Measurements from ENCODE around the gene NTRK3.

Gene NTRK3

DNA sequence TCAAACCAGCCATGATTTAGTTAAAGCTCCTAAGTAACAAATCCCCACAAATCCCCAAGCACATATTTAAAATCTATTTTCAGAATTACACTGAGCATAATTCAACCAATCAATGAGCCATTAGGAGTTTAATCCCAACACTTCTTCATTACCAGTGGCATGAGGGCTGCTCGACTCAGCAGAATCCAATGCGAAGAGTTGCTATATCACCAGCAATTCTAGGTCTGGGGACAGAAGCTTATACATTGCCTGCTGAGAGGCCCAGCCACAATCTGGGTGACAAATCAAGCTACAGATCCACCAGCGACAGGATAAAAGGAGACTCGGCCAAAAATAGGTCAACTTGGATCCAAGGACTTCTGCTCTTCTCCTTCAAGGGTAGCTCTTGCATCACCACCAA is 238.8 kb downstream of the NTRK3 start:
- no peak for DNase-seq (ENCODE audit: low read depth)
- in situ Hi-C loops (cut with HindIII; ENCODE audit: low sequenced_read_pairs) = no loop called here
- TF ChIP-seq, protein P1, sequence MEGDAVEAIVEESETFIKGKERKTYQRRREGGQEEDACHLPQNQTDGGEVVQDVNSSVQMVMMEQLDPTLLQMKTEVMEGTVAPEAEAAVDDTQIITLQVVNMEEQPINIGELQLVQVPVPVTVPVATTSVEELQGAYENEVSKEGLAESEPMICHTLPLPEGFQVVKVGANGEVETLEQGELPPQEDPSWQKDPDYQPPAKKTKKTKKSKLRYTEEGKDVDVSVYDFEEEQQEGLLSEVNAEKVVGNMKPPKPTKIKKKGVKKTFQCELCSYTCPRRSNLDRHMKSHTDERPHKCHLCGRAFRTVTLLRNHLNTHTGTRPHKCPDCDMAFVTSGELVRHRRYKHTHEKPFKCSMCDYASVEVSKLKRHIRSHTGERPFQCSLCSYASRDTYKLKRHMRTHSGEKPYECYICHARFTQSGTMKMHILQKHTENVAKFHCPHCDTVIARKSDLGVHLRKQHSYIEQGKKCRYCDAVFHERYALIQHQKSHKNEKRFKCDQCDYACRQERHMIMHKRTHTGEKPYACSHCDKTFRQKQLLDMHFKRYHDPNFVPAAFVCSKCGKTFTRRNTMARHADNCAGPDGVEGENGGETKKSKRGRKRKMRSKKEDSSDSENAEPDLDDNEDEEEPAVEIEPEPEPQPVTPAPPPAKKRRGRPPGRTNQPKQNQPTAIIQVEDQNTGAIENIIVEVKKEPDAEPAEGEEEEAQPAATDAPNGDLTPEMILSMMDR (IDR thresholded peaks at IDR 0.05; ENCODE audit: low read depth, low read length, missing control alignments) = no peak
- H3K4me3 ChIP-seq (ENCODE audit: low read depth, low read length) = no peak overlapping the region

DNA sequence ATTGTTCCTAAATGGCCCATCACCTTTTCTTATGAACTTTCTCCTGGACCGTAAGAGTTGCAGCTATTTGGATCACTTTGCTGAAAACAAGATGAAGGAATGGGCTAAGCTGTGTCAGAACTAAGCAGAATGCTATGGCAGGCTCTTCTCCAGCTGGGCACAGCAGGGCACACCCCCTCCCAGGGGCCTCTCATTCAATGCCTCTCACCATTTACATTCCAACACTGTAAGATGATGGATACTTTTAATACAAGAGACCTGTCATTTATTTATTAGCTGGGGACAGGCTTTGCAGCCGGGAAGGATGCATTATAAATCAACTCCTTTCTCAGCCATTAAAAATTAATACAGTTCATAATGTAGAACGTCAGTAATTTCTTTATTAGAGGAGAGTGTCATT is 240.1 kb downstream of the NTRK3 start:
- in situ Hi-C loops (cut with HindIII; ENCODE audit: low sequenced_read_pairs) = no loop called here
- no peak overlapping the region for H3K4me3 ChIP-seq (ENCODE audit: low read depth, low read length)
- TF ChIP-seq, protein P1 (IDR thresholded peaks at IDR 0.05; ENCODE audit: low read depth, low read length, missing control alignments) = no peak
- DNase-seq (ENCODE audit: low read depth) = no peak

DNA sequence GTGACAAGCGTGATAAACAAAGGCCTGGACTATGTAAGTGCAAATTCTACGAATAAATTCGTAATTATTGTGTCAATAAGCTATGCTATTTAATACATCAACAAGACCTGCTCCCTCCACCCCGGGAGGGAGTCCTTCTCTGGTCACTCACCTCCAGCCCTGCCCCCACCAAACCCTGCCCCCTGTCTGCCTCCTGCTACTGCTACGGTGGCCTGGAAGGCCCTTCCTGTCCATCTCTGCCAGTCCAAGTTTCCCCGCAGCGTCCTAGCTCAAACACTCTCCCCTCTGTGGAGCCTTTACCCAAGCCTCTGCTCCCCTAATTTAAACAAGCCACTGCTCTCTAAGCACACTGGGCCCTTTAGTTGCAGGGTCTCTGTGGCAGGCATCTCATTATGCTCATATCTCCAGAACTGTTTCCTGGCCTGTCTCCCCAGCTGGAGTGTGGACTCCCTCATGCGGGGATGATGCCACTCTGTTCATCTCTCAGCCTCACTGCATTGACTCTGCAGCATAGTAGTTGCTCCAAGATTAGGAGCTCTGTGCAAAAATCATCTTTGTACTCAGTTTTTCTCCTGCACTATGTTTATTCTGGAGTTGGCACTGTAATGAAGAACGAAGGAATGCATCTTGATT is 241.2 kb downstream of the NTRK3 start:
- DNase-seq (ENCODE audit: low read depth) = no peak
- in situ Hi-C loops (cut with HindIII; ENCODE audit: low sequenced_read_pairs) = no loop called here
- no peak overlapping the region for H3K4me3 ChIP-seq (ENCODE audit: low read depth, low read length)
- TF ChIP-seq, protein P1 (IDR thresholded peaks at IDR 0.05; ENCODE audit: low read depth, low read length, missing control alignments) = no peak

DNA sequence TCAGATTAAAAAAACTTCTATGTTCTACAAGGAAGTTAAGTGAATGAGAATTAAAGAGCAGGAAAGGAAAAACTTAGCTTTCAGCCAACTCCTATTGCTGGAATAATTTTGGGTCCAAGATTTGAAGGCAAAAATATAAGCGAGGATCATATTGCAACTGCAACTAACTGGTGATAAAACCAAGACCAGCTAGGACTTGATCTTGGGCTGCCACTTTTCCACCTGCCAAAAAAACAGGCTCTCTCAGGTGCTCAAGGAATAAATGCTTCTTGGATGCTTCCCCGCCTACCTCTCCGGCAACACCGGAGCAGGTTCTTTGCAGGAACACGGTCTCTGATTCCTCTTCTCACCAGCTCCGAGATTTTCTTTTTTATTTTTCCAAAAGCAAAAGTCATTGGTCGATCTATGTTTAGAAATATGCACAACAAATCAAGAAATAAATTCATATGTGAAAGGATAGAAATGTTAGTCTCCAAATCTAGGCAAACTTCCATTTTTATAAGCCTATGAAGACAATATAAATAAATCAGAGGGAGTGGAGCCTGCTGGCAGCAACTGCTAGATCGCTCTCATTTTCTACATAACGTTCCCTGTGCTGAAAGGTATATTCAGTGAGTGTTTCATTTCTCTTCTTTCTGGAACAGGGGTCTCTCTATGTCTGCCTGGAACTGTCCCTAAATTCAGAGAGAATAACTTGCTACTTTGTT is 241.9 kb downstream of the NTRK3 start:
- no peak overlapping the region for H3K4me3 ChIP-seq (ENCODE audit: low read depth, low read length)
- TF ChIP-seq, protein P1 (IDR thresholded peaks at IDR 0.05; ENCODE audit: low read depth, low read length, missing control alignments) = no peak
- in situ Hi-C loops (cut with HindIII; ENCODE audit: low sequenced_read_pairs) = no loop called here
- DNase-seq (ENCODE audit: low read depth) = no peak

DNA sequence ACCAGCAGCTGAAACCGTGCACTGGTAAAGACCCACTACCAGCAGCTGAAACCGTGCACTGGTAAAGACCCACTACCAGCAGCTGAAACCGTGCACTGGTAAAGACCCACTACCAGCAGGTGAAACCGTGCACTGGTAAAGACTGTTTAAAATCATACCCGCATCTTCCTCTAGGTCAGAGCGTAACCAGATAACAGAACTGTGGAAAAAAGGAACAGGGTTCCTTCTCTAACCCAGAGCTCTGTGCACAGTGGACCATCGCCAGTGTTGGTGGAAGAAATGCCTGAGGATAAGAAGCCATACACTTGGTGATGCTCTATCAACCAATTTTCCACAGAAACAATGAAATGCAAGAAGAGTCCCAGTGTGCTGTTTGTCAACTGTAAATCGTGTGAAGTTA is 243.4 kb downstream of the NTRK3 start:
- H3K4me3 ChIP-seq (ENCODE audit: low read depth, low read length) = no peak overlapping the region
- TF ChIP-seq, protein P1 (IDR thresholded peaks at IDR 0.05; ENCODE audit: low read depth, low read length, missing control alignments) = no peak
- in situ Hi-C loops (cut with HindIII; ENCODE audit: low sequenced_read_pairs) = no loop called here
- DNase-seq (ENCODE audit: low read depth) = no peak

DNA sequence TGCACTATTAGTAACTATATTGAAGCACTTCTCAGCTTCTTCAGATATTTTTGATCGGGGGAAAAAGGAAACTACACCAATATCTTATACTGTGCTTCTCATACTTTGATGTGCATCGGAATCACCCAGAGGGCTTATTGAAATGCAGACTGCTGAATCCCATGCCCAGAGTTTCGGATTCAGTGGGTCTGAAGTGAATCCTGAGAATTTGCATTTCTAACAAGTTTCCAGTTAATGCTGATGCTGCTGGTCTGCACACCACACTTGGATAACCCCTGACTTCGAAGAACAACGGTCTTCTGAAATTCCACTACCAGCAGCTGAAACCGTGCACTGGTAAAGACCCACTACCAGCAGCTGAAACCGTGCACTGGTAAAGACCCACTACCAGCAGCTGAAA is 243.9 kb downstream of the NTRK3 start:
- H3K4me3 ChIP-seq (ENCODE audit: low read depth, low read length) = no peak overlapping the region
- TF ChIP-seq, protein P1 (IDR thresholded peaks at IDR 0.05; ENCODE audit: low read depth, low read length, missing control alignments) = no peak
- in situ Hi-C loops (cut with HindIII; ENCODE audit: low sequenced_read_pairs) = no loop called here
- DNase-seq (ENCODE audit: low read depth) = no peak
